Inferior parietal cortex (tissue), 1 donor: ENCODE data around the gene OR8B8.
"Not testable (repeated sequence)": the region's sequence is repeated elsewhere in the genome, so short reads cannot be mapped to it uniquely, and the experiment has no call there.

Experiments
- DNase-seq: peaks from one replicate; pipeline ENCODE4 v3.0.0-alpha.2; 2016; ENCODE audit errors: extremely low spot score

The OR8B8 gene, protein sequence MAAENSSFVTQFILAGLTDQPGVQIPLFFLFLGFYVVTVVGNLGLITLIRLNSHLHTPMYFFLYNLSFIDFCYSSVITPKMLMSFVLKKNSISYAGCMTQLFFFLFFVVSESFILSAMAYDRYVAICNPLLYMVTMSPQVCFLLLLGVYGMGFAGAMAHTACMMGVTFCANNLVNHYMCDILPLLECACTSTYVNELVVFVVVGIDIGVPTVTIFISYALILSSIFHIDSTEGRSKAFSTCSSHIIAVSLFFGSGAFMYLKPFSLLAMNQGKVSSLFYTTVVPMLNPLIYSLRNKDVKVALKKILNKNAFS

GRCh38 chr11:124445646-124446150 lies at the start of gene OR8B8:
Gene OR8B8 (minus strand): TSS chr11:124445696. CDS start chr11:124441085, 4,611 bp downstream.
- DNase-seq: no peak

- DNase-seq: no peak
These were observed 47.6 kb upstream of the OR8B8 start for GRCh38 chr11:124493016-124493655.

DNA sequence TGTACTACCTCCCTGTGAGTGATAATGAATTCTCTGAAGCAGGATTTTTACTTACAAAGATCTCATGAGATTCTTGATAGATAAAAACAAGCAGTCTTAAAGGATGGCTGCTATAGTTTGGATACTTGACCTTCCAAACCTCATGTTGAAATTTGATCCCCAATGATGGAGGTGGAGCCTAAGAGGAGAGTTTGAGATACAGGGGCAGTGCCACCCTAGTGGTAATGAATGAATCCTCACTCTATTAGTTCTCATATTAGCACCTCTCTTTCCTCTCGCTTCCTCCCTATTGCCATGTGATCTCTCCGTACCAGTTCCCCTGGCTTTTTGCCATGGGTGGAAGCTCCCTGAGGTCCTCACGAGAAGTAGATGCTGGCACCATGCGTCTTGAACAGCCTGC lies 37.9 kb upstream of the OR8B8 start:
- DNase-seq: no peak

GRCh38 chr11:124482362-124483147 lies 37.1 kb upstream of the OR8B8 start:
- DNase-seq: no peak

GRCh38 chr11:124481365-124482323 lies 36.1 kb upstream of the OR8B8 start:
- DNase-seq: peak; percentile 62

DNA sequence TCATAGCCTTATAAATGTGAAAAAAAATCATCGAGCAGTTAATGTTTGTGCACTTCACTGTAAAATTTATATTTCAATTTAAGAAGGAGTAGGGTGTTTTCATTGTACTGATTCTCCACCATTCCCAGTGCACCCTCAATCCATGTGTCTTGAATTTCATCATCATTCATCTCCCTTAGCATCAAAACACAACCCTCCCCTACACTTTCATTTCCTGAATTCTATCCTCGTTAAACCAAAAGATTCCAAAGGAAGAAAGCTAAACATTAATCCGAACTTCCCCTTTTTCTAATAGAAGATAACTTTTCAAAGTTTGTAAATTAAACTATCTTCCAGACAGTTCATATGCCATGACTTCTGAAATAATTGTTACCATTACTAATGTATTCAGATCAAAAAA lies 34.1 kb upstream of the OR8B8 start:
- DNase-seq: no peak

GRCh38 chr11:124475265-124475664 lies 29.8 kb upstream of the OR8B8 start:
- no peak for DNase-seq

- no peak for DNase-seq
These were observed 29.3 kb upstream of the OR8B8 start for GRCh38 chr11:124474779-124475178.

GRCh38 chr11:124474079-124474478 lies 28.6 kb upstream of the OR8B8 start:
- DNase-seq: no peak

- no peak for DNase-seq
These were observed 28.0 kb upstream of the OR8B8 start for GRCh38 chr11:124473476-124473875.

GRCh38 chr11:124470561-124471227 lies 25.2 kb upstream of the OR8B8 start:
- DNase-seq: no peak

DNA sequence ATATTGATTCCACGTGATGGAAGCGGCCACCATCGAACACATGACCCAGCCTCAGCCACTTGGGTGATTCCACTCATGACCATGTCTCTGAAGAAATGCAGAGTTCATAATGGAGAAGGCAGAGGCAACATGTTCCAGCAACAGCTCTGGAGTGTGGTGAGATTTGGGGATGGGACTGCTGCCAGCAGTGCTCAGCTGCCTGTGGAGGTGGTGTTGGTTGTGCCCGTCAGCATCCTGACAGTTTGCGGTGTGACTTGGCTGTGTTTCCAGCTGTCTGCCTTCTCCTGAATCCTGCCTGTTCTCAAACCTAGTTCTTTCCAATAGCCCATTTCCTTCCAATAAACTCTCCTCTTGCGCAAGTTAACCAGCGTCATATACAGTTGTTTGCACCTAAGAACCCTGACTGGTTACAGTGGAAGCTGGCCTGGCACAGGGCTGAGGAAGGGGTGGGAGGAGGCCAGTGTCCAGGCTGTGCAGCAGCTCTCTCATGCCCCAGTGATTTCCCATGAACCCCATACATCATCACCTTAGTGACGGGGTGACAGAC lies 22.0 kb upstream of the OR8B8 start:
- peak; percentile 49 for DNase-seq

DNA sequence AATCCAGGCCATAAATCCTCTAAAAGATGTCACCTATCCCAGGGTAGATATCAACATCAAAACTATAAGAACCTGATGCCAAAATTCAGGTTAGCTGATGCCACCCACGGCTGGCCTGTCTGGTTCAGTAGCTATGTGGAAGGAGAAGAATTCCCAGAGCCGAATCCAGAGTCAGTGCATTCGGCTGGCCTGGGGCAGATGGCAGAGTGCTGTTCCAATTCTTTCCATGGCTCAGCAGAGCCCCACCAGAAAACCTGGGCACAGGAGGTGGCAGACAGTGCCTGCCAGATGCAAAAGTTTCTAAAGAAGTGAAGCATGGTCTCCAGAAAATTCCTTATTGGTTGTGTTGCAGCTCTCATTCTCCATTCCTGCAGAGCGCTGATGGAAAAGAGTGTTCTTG lies 19.9 kb upstream of the OR8B8 start:
- DNase-seq: no peak

DNA sequence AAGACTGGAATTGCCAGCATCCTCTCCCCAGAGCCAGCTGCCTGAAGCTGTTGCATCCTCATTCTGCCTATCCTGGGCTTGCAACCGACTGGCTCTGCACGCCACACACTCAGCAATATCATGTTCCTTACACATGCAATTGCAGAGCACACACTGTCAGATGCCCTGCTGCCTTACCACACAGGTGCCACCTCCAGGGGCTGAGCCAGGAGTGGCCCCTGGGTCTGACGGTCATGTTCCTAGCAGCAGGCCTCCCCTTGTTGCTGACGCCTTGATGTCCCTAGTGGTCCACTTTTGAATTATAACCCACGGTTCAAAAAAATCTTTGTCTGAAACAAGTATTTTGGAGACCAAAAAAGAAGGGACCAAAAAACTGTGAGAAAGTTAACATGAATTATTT lies 18.5 kb upstream of the OR8B8 start:
- DNase-seq: no peak

DNA sequence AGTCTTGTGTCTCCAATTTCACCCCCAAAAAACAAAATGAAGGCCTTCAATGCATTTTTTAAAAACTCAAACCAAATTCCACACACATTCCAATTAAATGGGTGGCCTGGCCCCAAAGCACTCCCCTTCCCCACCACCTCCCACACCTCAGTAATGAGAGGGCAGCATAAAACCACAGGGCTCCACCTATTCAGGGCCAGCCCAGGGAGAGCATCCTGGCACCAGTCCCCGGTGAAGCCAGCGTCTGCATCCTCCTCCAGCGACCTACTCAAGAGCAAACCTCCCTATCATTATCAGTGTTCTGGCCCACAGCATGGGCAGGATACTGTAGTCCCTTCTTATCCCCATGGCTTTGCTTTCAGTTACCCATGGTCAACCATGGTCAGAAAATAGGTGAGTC lies 17.8 kb upstream of the OR8B8 start:
- no peak for DNase-seq

GRCh38 chr11:124460459-124460858 lies 15.0 kb upstream of the OR8B8 start:
- DNase-seq: no peak

DNA sequence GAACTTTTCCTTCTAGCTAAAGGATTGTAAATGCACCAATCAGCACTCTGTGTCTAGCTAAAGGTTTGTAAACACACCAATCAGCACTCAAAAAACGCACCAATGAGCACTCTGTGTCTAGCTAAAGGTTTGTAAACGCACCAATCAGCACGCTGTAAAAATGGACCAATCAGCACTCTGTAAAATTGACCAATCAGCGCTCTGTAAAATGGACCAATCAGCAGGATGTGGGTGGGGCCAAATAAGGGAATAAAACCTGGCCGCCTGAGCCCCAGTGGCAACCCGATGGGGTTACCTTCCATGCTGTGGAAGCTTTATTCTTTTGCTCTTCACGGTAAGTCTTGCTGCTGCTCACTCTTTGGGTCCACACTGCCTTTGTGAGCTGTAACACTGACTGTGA lies 13.9 kb upstream of the OR8B8 start:
- not testable (repeated sequence) for DNase-seq

GRCh38 chr11:124454552-124454951 lies 9.1 kb upstream of the OR8B8 start:
- no peak for DNase-seq

DNA sequence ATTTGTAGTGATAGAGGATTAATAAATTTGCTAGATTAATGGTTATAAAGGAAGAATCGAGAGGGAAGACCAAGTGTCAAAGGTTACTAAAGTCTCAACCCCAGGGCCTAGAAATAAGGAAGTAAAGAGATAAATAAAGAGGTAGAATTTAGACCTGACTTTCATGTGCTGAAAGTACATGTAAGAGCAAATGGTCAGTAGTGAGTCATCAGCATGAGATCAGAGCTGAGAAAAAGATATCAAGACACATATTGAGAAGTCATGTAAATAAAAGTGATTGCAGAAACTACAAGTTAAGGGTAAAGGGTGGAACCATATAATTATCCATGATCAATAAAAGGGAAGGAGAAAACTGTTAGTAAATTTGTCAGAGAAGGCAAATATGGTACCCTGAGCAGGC lies 1.4 kb upstream of the OR8B8 start:
- DNase-seq: no peak

DNA sequence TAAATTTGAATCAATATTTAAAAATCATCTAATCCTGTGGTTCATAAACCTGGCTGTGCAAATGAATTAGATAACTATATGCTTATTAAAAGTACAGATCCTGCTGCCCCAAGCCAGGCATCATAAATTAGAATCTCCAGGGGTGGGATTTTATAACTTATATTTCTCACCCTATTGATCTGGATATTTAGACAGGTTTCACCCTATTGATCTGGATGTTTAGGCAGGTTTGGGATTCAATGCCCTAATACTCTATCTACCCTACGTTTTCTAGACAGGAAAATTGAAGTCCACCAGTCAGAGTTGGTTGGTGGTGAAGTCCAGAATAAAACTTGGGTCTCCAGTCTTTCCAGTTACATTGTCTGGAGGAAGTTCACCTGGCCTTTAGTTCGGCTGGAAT lies 2.6 kb downstream of the OR8B8 start:
- DNase-seq: no peak

DNA sequence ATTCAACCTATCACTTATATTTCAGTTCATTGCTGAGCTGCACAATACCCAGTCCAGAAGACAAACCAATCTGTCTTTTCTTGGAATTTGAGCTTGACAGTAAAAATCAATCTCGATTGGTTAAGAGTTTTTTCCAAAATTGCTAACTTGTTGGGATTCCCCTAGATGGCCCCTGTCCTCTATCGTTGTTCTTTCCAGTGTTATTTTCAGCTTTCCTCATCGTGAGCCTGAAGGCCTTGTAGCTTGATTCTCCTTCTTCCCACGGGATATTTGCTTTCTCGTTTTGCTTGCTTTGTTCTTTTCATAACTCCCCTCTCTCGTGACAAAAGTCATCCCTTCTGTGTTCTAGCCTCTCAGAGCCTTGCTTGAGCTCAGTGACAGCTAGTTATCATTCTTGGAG lies 3.1 kb downstream of the OR8B8 start:
- no peak for DNase-seq
